ENCODE data around the gene LAPTM4A. TPM values are rescaled to one million over a fixed set of nuclear protein-coding genes. Genes with fewer than 3 reads are reported as not detected.

Gene LAPTM4A
- 252 and 282 TPM in 2 replicates for total RNA-seq

DNA sequence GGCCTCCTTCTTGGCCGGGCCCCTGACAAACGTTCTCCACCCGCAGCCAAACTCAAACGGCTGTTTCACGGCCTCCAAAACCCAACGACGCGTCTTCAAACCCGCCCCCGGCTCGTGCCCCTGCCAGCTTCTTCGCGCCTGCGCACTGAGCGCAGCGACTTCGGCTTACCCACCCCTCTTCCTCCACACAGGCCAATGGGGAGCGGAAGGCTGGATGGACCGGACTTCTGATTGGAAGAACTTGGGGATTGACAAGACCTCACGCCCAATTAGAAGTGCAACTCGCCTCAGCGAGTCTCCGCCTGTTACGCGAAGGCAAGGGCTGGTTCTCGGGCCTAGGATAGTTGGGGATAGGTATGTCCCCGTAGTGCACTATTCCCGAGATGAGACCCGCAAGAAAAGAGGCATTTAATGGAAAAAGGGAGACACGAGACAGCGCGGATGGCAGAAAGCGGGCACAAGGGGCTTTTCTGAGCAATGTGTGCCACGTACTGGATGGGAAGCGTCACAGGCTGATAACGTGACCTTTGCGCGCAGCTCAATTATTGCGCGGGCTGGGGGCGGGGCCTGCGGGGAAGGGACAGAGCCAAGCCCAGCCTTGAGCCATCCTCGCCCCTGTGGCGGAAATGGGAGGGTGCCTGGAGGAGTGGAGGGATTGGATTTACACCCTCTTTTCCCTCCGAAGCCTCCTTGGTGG is at the start of gene LAPTM4A:
Gene LAPTM4A (minus strand): TSS at position 97 of the 697 bp plus-strand sequence. CDS start 108 bp downstream, outside the sequence.

GRCh38 chr2:20012282-20013125 is 38.9 kb downstream of the LAPTM4A start, which contains the start of gene MATN3:
Gene MATN3, minus strand, starts transcription at chr2:20012668. Its CDS starts 37 bp downstream, at chr2:20012631.

GRCh38 chr2:19989667-19990415 is 61.6 kb downstream of the LAPTM4A start, which contains the start of gene WDR35:
Gene WDR35, minus strand, starts transcription at chr2:19990105. Its CDS starts 90 bp downstream, at chr2:19990015.

Other genes with a start within 250 kb of the LAPTM4A start
- 1.2 and 2.3 TPM in 2 replicates for gene TTC32, start 149.6 kb downstream of the LAPTM4A start, total RNA-seq
- gene WDR35, start 61.5 kb downstream of the LAPTM4A start, total RNA-seq = 2.2 and 3.4 TPM in 2 replicates
- 2.1 and 2.9 TPM in 2 replicates for gene MATN3, start 39.0 kb downstream of the LAPTM4A start, total RNA-seq
- gene SDC1, start 173.5 kb upstream of the LAPTM4A start, total RNA-seq = 1.8 and 4.0 TPM in 2 replicates

Measured in pericardium fibroblast (primary cell).